Mononuclear cell (primary cell): ENCODE measurements around the gene UPB1. TPM values are rescaled to one million over a fixed set of nuclear protein-coding genes. Genes with fewer than 3 reads are reported as not detected.

Source experiments
- H3K27me3 ChIP-seq: 2 replicates; pipeline ENCODE4 v1.6.0; 2011; ENCODE audit warnings: low read length, control low read depth; ENCODE audit not compliant: insufficient read depth
- H3K4me1 ChIP-seq: 2 replicates; pipeline ENCODE4 v1.5.1; 2011; ENCODE audit warnings: mild to moderate bottlenecking, low read length, control low read depth; ENCODE audit not compliant: insufficient read depth
- H3K4me3 ChIP-seq: 2 replicates; pipeline ENCODE4 v1.5.1; 2011; ENCODE audit warnings: mild to moderate bottlenecking, low read length, moderate library complexity
- H3K9me3 ChIP-seq: 2 replicates; pipeline ENCODE4 v1.5.1; 2011; ENCODE audit warnings: low read depth, mild to moderate bottlenecking, control low read depth, low read length
- total RNA-seq: library from RNA; depleted of rRNA; stranded (reverse); fragments of >200 nt; gene quantifications from one replicate; pipeline ENCODE4 v1.2.3, GENCODE V29; 2012

Gene UPB1
- total RNA-seq, 1 donor: 3.6 TPM

DNA sequence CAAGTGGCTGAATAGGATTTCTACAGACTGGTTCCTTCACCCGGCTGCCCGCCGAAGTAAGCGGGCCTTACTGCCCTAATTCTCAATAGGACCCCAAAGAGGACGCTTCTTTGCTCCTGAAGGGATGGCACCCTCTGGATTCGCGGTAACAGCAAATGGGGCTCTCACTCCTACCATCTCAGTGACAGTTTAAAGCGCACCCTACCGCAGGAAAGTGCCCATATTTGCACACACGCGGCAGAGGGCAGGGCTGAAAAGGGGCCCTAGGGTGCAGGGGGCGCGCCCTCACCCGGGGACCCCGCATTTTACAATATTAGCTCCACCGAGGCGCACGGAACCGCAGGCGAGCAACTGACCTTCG is 985 bp upstream of the UPB1 start:
- Histone ChIP-seq H3K9me3 (no peaks in the 10 kb centered on the region), H3K4me1 (peaks cover 27% of the 10 kb centered on the region), H3K27me3 (peaks cover 22% of the 10 kb centered on the region), H3K4me3 (no peak overlapping the region)

DNA sequence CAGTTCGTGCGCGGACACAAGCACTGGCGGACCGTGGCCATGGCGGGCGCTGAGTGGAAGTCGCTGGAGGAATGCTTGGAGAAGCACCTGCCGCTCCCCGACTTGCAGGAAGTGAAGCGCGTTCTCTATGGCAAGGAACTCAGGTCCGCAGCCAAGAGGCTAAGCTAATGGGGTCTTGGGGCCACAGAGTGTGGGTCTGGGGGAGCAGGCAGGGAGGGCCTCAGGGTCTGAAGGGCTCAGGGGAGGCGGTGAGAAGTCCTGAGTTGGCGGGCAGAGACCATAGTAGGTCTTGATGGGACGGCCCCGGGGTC is 188 bp downstream of the UPB1 start:
- H3K4me1 ChIP-seq: peaks cover 27% of the 10 kb centered on the region
- no peak overlapping the region for H3K4me3 ChIP-seq
- H3K27me3 ChIP-seq: peaks cover 22% of the 10 kb centered on the region
- no peaks in the 10 kb centered on the region for H3K9me3 ChIP-seq

DNA sequence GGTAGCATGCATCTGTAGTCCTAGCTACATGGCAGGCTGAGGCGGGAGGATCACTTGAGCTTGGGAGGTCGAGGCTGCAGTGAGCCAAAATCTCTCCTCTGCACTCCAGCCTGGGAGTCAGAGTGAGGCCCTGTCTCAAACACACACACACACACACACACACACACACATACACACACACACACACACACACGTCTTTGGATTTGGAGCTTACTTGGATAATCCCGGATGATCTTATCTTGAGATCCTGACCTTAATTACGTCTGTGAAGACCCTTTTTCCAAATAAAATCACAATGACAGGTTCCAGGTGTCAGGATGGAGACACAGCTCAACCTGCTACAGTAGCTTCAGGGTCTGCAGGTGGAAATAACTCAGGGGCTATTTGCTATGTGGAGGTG is 1.1 kb downstream of the UPB1 start:
- Histone ChIP-seq H3K4me1 (peaks cover 27% of the 10 kb centered on the region), H3K4me3 (no peak overlapping the region), H3K9me3 (no peaks in the 10 kb centered on the region), H3K27me3 (peaks cover 22% of the 10 kb centered on the region)

- peaks cover 22% of the 10 kb centered on the region for H3K27me3 ChIP-seq
Observed at GRCh38 chr22:24496661-24497060, 1.5 kb downstream of the UPB1 start.

GRCh38 chr22:24497841-24498258 is 2.7 kb downstream of the UPB1 start:
- Histone ChIP-seq H3K27me3 (peaks cover 22% of the 10 kb centered on the region), H3K4me1 (peaks cover 35% of the 10 kb centered on the region), H3K4me3 (no peak overlapping the region), H3K9me3 (no peaks in the 10 kb centered on the region)

More at GRCh38 chr22:24496661-24497060, 1.5 kb downstream of the UPB1 start:
- Histone ChIP-seq H3K4me1 (peaks cover 27% of the 10 kb centered on the region), H3K9me3 (no peaks in the 10 kb centered on the region), H3K4me3 (no peak overlapping the region)

DNA sequence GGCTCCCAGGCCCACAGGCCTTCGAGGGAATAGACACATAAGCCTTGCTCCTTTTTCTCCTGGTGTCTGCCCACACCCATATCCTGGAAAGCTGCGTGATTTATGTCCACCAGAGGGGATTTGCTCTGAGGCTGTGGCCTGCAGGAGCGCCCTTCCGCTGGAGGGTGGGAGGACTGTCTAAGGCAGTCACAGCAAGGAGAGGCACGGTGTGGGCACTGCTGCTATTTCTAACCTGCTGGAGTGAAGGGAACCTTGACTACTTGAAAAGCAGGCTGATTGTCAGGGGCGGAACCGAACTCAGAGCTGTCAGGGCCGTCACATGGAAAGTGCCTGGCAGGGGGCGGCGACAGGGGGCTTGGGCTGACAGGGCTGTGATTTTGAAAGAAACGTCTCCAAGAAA is 3.7 kb downstream of the UPB1 start:
- no peak overlapping the region for H3K4me3 ChIP-seq
- peaks cover 17% of the 10 kb centered on the region for H3K27me3 ChIP-seq
- H3K9me3 ChIP-seq: no peaks in the 10 kb centered on the region
- H3K4me1 ChIP-seq: peaks cover 45% of the 10 kb centered on the region

DNA sequence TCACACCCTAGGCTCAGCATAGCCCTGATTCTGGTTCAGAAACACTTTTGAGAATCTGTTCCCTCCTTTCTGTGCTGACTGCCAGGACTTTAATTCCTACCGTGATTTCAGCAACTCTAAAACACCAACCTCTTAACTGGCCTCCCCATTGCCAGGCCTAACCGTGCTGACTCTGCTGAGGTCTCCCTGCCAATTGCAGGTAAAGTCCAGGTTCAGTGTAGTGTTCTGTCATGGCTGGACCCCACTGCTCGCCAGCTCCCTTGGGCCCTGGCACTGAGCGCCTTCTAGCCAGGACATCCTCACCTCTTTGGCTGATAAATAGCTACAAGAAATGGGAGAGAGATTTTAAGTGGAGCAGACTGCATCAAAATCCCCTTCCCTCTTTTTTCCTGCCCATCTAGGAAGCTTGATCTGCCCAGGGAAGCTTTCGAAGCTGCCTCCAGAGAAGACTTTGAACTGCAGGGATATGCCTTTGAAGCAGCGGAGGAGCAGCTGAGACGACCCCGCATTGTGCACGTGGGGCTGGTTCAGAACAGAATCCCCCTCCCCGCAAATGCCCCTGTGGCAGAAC is 4.7 kb downstream of the UPB1 start:
- no peaks in the 10 kb centered on the region for H3K9me3 ChIP-seq
- peaks cover 7% of the 10 kb centered on the region for H3K27me3 ChIP-seq
- H3K4me1 ChIP-seq: peaks cover 49% of the 10 kb centered on the region
- H3K4me3 ChIP-seq: no peak overlapping the region

DNA sequence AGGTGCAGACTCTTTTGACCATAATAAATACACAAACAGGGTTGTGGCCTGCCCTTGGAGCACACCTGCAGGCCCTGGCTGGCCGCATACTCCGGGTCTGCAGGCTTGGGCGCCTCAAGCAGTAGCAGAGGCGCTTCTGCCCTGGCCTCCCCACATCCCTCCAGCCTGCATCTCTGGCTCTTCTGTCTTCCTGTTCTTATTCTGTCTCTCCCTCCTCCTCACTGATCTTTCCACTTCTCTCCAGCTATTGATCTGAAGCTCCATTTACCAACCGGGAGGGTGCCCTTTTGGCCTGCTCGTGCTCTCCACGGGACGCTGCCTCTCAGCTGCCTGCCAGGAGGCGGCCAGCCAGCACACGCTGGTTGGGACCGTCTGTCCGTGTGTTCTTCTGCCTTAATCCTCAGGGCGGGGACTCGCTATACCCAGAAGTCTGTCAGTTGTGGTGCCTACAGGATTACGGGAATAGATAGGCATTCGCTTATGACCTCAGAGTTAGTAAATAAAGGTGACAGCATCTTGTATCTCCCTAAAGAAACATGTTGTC is 5.2 kb downstream of the UPB1 start:
- no peak overlapping the region for H3K4me3 ChIP-seq

GRCh38 chr22:24501301-24502005 is 6.3 kb downstream of the UPB1 start:
- Histone ChIP-seq H3K4me3 (no peak overlapping the region), H3K27me3 (no peaks in the 10 kb centered on the region), H3K4me1 (peaks cover 64% of the 10 kb centered on the region), H3K9me3 (no peaks in the 10 kb centered on the region)

More for the DNA sequence above, 5.2 kb downstream of the UPB1 start:
- no peaks in the 10 kb centered on the region for H3K9me3 ChIP-seq
- H3K27me3 ChIP-seq: peaks cover 1% of the 10 kb centered on the region
- peaks cover 53% of the 10 kb centered on the region for H3K4me1 ChIP-seq

DNA sequence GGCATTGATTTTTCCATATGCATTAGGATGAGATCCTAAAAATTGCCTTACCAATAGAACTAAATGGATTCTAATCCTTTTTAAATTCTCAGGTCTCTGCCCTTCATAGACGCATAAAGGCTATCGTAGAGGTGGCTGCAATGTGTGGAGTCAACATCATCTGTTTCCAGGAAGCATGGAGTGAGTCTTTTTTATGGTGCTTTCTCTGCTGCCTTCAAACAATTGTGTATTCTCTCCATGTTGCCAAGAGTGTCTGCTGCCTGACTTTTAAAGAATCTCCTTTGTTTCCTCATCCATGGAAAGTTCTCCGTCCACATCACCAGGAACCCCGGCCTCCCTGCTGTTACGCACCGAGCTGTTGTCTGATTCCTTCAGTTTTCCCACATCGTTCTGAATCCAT is 6.9 kb downstream of the UPB1 start:
- Histone ChIP-seq H3K27me3 (no peaks in the 10 kb centered on the region), H3K9me3 (no peaks in the 10 kb centered on the region), H3K4me3 (no peak overlapping the region), H3K4me1 (peaks cover 69% of the 10 kb centered on the region)

DNA sequence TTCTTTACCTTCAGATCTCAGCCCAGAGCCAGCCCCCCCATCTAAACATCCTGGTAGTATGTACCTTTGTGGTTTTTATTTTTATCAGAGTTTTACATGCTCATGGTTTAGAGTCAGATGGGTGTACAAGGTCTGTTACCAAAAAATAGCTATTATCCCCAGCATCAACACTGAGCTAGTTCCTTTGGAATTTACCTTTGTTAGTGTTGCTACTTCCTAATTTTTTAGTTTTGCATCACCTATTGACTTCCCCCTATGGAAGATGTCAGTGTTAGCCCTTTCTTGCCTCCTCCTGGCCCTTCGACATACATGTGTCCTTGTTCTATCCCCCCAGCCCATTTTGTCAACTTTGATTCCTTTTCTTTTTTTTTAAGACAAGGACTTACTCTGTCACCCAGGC is 7.4 kb downstream of the UPB1 start:
- Histone ChIP-seq H3K4me3 (no peak overlapping the region), H3K27me3 (no peaks in the 10 kb centered on the region), H3K4me1 (peaks cover 71% of the 10 kb centered on the region), H3K9me3 (no peaks in the 10 kb centered on the region)

- Histone ChIP-seq H3K27me3 (no peaks in the 10 kb centered on the region), H3K4me1 (peaks cover 70% of the 10 kb centered on the region), H3K9me3 (no peaks in the 10 kb centered on the region), H3K4me3 (no peak overlapping the region)
Observed at GRCh38 chr22:24503137-24503842, 8.2 kb downstream of the UPB1 start.

DNA sequence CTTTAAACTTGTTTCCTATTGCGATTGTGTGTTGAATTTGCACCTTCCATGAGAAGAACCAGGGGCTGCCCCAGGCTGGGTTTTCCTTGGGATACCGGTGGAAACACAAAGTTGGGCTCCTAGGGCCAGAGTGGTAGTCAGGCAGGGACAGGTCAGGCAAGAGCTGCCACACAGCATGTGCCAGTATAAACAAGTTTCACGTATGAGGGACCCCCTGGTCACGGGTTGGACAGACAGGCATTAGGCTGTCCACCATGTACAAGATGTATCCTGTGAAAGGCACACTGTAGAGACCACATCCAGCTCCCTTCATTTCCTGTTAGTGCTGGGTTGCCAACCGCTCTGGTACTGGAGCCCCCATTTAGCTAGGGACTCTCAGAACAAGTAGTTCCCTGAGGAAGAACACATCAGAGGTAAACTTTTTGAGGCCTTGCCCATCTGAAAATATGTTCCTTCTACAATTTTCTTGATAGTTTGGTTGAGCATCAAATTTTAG is 8.8 kb downstream of the UPB1 start:
- H3K27me3 ChIP-seq: no peaks in the 10 kb centered on the region
- no peaks in the 10 kb centered on the region for H3K9me3 ChIP-seq
- H3K4me1 ChIP-seq: peaks cover 67% of the 10 kb centered on the region
- H3K4me3 ChIP-seq: no peak overlapping the region

GRCh38 chr22:24504540-24504939 is 9.4 kb downstream of the UPB1 start:
- Histone ChIP-seq H3K4me1 (peaks cover 71% of the 10 kb centered on the region), H3K4me3 (no peak overlapping the region)

GRCh38 chr22:24504956-24505736 is 10.0 kb downstream of the UPB1 start:
- no peak overlapping the region for H3K4me3 ChIP-seq

More at GRCh38 chr22:24504540-24504939, 9.4 kb downstream of the UPB1 start:
- Histone ChIP-seq H3K9me3 (no peaks in the 10 kb centered on the region), H3K27me3 (no peaks in the 10 kb centered on the region)

More at GRCh38 chr22:24504956-24505736, 10.0 kb downstream of the UPB1 start:
- H3K4me1 ChIP-seq: peaks cover 77% of the 10 kb centered on the region
- no peaks in the 10 kb centered on the region for H3K27me3 ChIP-seq
- H3K9me3 ChIP-seq: no peaks in the 10 kb centered on the region
